Endometrial microvascular endothelial cells (primary cell): Measurements from ENCODE around the gene IFNK. TPM values are rescaled to one million over a fixed set of nuclear protein-coding genes. Genes with fewer than 3 reads are reported as not detected.

ENCODE experiments used
- in situ Hi-C: cut with HindIII; loops from 2 replicates; pipeline ENCODE4 v1.10.0; 2017; ENCODE audit warnings: low sequenced_read_pairs, low pct_unique_long_range_greater_than_20kb; ENCODE audit errors: inconsistent ontology term
- total RNA-seq: library from RNA; depleted of rRNA; stranded (reverse); fragments of >200 nt; gene quantifications from one replicate; pipeline ENCODE4 v1.2.3, GENCODE V29; 2015; ENCODE audit errors: inconsistent ontology term

IFNK gene
- total RNA-seq, 1 donor from 2014 or later, result not detected

GRCh38 chr9:27563738-27564430, 39.8 kb downstream of the IFNK start:
- in situ Hi-C loops, result no loop called here

- in situ Hi-C loops, result no loop called here
Measured at GRCh38 chr9:27564670-27565069, 40.6 kb downstream of the IFNK start.

GRCh38 chr9:27565696-27566095, 41.6 kb downstream of the IFNK start:
- in situ Hi-C loops, result no loop called here

- in situ Hi-C loops, result no loop called here
Measured at GRCh38 chr9:27566118-27566517, 42.0 kb downstream of the IFNK start.

- in situ Hi-C loops, result no loop called here
Measured at GRCh38 chr9:27569406-27569805, 45.3 kb downstream of the IFNK start.

- in situ Hi-C loops, result no loop called here
Measured at GRCh38 chr9:27571011-27571410, 46.9 kb downstream of the IFNK start.

- in situ Hi-C loops, result no loop called here
Measured at GRCh38 chr9:27572061-27572460, 48.0 kb downstream of the IFNK start.

- in situ Hi-C loops, result no loop called here
Measured at GRCh38 chr9:27572566-27572917, 48.5 kb downstream of the IFNK start.

GRCh38 chr9:27572918-27573633, 49.0 kb downstream of the IFNK start, which contains the start of gene C9orf72:
C9orf72 (minus strand) TSS chr9:27573481; CDS start chr9:27567120, 6,361 bp downstream.
- in situ Hi-C loops, result no loop called here

- in situ Hi-C loops, result no loop called here
Measured at GRCh38 chr9:27573634-27574590, 49.8 kb downstream of the IFNK start.

Other genes starting within 250 kb of the IFNK start
- gene EQTN, start 227.1 kb upstream of the IFNK start, total RNA-seq, result not detected
- gene MOB3B, start 5.5 kb downstream of the IFNK start, total RNA-seq, result 0.09 TPM
- gene C9orf72, start 49.2 kb downstream of the IFNK start, total RNA-seq, result 8.3 TPM